Mesenteric fat pad (tissue), 1 donor: ENCODE results near the gene ZFP2. TPM values are rescaled to one million over a fixed set of nuclear protein-coding genes. Genes with fewer than 3 reads are reported as not detected.
"Not testable (repeated sequence)": the region's sequence is repeated elsewhere in the genome, so short reads cannot be mapped to it uniquely, and the experiment has no call there.

Source experiments
- DNase-seq: peaks from one replicate; pipeline ENCODE4 v3.0.0-alpha.2; 2020; ENCODE audit warnings: low spot score
- long read RNA-seq: library from polyadenylated mRNA; unstranded; transcript quantifications from one replicate; pipeline ENCODE4 v2.0.0, GENCODE V29; 2020
- total RNA-seq: library from RNA; stranded (reverse); fragmentation: NEBNext Ultra II Directional; extraction: Animal tissue kit (Norgen Biotek cat#: 25700); gene quantifications from one replicate; pipeline ENCODE4 v1.2.1, GENCODE V29; 2021
- donor health status: DM: yes; HTN: yes; CAD: no.

The ZFP2 gene
- total RNA-seq = 1.3 TPM
- long read RNA-seq, partial matches to known transcripts = 0 of 5 reads
- long read RNA-seq, other reads (novel, unspliced or antisense) = 2 of 5 reads

DNA sequence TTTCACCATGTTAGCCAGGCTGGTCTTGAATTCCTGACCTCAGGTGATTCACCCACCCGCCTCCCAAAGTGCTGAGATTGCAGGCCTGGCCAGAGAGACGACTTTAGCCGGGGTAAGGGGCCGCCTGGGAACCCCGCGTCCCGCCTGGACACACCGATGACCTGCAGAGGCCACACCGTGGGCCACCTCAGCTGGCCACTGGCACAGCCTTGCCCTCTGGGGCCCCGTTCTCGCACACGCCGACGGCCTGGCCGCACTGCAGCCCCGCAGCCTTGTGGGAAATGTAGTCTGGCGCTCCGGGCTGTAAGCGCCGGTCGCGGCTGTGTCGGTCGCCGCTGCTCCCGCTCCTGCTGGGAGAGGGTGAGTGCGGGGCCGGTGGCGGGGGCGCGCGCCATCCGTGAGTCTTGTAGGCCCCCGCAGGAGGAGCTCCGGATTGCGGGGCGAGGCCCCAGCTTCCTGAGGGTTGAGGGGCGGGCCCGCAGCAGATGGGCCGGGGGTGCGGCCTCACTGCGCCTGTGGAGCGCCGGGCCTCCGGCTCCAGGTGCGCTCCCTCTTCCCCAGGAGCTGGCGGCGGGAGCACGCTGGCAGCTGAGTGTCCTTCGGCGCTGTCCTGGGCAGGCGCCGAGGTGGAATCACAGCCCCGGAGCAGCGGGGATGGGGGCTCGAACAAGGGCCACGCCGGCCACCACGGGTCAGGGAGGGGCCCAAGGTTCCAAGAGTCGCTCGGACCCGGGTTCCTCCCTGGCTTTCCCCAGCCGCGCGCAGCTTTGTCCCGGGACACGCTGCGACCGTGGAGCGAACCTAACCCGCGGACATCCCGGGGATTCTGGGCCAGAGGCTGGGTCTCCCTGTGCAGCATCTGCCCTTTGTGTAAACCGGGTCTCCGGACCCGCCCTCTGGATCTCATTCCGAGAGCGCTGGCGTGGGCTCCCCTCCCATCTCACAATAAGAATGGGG, at the start of gene ZFP2:
Gene ZFP2, plus strand, starts transcription at position 299 of the 957 bp plus-strand sequence. CDS start 35,401 bp downstream, outside the sequence.
- no peak for DNase-seq

DNA sequence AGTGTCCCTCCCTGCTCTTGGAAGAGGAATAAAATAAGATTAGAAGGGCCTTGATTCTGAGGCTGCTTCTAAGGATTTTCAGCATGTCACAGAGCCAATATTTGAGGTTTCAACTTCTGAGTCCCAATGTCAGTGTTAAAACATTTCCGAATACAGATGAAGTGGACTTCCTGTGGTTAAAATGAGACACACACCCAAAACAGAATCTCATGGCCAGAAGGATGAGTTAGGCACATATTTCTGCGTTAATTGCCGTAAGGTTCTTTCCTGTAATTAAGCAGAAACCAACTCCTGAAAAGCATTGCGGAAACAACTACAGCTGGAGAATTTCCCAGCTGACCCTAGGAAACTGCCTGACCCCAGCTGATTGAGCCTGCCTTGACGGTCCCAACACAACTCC, 46.4 kb upstream of the ZFP2 start:
- DNase-seq = no peak

DNA sequence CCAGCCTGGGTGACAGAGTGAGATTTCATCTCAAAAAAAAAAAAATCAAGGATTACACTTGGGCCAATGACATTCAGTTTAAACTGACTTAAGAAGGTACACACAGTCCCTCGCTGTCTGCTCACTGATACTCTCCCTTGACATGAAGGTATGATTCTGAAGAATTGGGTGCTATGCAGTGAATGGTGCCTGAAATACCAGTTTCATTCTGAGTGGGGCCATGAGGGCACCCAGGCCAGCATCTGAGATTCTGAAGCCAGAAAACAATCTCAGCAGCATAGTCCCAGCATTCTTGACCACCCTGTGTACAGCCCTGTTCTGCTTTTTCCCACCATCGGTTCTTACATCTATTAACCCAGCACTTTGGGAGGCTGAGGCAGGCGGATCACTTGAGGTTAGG, 43.8 kb upstream of the ZFP2 start:
- no peak for DNase-seq

DNA sequence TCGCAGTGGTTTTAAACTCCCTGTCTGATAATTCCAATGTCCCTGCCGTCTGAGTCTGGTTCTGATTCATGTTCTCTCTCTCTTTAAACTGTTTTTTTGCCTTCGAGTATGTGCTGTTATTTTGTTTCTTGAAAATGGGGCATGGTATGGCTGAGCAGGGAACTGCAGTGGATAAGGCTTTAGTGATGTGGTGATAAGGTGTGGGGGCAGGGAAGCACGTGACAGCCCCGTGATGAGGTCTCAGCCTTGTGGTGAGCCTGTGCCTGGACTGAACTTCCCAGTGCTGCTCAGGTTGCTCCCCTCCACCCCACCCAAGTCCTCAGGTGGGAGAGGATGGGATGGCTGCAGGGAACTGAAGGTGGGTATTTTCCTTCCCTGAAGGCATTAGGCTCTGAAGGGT, 41.4 kb upstream of the ZFP2 start:
- no peak for DNase-seq

- DNase-seq = peak; percentile 96
Observed at GRCh38 chr5:178859625-178860521, 35.8 kb upstream of the ZFP2 start, which contains the start of gene ZNF354B. ZNF354B (plus strand) TSS chr5:178859953; CDS start chr5:178861048, 1,095 bp downstream.

DNA sequence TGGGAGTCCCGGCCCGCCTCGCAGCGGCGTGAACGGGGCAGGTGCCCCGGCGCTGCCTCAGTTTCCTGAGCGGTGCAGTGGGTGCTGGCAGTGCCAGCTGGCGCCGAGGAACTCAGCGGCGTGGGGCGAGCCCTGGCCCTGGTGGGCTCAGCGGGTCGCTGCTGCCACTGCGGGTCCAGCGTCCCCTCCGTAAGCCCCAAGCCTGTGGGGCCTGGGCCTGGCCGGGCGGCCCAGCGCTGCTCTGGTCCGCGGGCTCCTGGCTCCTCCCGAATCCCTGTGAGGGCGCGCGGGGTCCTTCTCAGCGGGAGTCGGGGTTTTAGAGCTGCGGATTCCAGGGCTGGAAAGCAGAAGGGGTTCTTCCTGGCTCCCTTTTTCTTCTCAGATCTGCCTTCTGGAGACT, 35.1 kb upstream of the ZFP2 start:
- DNase-seq = not testable (repeated sequence)

GRCh38 chr5:178861627-178862026, 34.1 kb upstream of the ZFP2 start:
- DNase-seq = no peak

- no peak for DNase-seq
Observed at GRCh38 chr5:178866946-178867345, 28.8 kb upstream of the ZFP2 start.

DNA sequence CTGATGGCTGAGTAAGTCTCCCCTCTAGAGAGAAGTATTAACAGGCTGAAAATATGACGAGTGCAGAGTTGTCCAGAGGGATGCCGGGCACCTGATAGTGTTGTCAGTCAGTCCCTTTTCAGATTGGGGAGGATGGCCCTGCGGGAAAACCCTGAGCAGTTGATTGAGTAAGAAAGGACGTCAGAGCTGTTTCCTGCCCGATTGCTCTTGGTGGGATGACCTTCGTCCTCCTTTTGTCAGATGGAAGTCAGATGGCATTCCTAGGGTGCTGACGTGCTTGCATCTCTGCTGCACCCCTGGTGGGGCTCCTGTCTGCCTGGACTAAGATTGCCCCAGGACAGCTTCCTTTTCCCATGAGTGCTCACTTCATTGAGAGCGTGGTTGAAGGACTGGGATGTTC, 26.1 kb upstream of the ZFP2 start:
- no peak for DNase-seq

DNA sequence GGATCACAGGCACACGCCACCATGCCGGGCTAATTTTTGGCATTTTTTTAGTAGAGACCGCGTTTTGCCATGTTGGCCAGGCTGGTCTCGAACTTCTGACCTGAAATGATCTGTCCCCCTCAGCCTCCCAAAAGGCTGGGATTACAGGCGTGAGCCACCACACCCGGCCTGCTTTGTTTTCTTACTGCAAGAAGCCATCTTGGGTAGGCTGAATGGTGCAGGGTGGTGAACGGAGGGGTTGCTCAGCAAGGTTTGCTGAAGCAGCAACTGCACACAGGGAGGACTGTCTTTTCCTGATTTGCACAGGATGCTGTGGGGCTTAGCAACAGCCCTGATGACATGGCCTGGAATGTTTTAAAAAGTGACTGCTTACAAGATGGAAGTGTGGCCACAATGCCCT, 25.3 kb upstream of the ZFP2 start:
- DNase-seq = no peak

- DNase-seq = no peak
Observed at GRCh38 chr5:178872302-178872701, 23.4 kb upstream of the ZFP2 start.

GRCh38 chr5:178883115-178883694, 12.5 kb upstream of the ZFP2 start:
- DNase-seq = not testable (repeated sequence)

DNA sequence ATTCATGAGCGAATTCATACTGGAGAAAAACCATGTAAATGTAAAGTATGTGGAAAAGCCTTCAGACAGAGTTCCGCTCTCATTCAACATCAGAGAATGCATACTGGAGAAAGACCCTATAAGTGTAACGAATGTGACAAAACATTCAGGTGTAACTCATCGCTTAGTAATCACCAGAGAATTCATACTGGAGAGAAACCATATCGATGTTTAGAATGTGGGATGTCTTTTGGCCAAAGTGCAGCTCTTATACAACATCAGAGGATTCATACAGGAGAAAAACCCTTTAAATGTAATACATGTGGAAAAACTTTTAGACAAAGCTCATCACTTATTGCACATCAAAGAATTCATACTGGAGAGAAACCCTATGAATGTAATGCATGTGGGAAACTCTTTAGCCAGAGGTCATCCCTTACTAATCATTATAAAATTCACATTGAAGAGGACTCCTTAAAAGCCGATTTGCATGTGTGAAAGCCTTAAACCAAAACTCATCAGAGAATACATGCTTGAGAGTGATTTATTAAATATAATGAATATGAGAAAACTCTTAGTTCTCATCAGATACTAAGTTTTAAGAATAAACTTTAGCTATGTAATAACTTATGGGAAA, 11.8 kb upstream of the ZFP2 start:
- DNase-seq = no peak

DNA sequence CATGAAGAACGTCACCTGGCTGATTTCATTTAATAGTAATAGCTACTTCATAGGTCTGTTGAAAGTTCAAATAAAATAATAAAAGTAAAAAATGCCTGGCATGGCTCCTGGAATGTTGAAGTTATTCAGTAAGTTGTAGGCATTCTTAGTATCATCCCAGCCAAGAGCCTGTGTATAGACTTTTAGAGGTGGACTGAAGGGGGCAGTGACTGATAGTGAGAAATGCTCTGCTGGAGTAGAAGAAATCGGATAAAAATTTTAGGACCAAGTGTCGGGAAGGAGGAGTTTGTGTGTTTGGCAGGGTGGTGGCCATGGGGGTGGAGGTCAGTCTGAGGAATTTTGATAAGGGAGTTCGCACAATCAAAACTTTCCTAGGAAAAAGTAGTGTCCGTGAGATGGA, 3.6 kb downstream of the ZFP2 start:
- no peak for DNase-seq

GRCh38 chr5:178902849-178903248, 7.1 kb downstream of the ZFP2 start:
- no peak for DNase-seq

DNA sequence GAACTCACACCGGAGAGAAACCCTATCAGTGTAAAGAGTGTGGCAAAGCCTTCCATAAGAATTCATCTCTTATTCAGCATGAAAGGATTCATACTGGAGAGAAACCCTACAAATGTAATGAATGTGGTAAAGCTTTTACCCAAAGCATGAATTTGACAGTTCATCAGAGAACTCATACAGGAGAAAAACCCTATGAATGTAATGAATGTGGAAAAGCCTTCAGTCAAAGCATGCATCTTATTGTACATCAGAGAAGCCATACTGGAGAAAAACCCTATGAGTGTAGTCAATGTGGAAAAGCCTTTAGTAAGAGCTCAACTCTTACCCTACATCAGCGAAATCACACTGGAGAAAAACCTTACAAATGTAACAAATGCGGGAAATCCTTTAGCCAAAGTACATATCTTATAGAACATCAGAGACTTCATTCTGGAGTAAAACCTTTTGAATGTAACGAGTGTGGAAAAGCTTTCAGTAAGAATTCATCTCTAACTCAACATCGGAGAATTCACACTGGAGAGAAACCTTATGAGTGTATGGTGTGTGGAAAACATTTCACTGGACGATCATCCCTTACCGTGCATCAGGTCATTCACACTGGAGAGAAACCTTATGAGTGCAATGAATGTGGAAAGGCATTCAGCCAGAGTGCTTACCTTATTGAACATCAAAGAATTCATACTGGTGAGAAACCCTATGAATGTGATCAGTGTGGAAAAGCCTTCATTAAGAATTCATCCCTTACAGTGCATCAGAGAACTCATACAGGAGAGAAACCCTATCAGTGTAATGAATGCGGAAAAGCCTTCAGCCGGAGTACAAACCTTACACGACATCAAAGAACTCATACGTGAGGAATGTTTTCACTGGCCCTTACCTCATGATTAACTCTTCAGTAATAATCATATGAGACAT, 36.4 kb downstream of the ZFP2 start:
- DNase-seq = no peak

DNA sequence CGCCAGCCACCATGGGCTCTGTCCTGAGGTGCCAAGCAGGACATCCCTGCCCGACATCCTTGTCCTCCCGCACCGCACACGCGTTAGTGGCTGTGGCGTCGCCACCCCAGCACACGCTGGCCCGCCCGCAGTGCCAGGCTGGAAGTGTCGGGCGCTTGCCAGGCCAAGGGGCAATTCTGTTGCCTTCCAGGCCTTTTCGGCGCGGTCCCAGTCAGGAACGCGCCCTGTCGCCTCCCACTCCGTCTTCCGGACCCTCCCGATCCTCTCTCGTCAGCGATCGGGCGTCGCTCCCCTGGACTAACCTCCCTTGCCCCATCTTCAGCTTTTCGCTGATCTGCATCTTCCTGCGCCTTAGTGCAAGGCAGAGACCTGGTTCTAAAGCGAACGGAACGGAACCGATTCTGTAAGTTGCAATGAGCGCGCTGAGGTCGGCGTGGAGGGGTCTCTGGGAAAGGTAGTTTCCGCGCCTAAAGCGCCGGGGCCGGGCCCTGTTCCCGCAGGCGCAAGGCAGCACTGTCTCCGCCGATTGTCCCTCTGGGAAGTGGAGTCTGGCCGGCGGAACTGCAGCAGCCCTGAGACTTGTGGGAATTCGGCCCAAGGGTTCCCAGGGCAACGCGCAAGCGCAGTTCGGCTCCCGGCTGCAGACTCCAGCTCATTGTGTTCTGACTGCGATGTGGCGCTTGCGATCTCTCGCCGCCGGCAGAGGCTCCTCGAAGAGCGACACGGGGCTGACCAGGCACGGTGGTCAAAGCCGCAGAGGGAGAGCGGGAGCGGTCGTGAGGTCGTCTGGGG, 45.1 kb downstream of the ZFP2 start, which contains the start of gene ZNF454:
Gene ZNF454, plus strand, starts transcription at position 630 of the 792 bp plus-strand sequence. CDS start 1,594 bp downstream, outside the sequence.
- peak; percentile 93 for DNase-seq

GRCh38 chr5:178941361-178941760, 45.6 kb downstream of the ZFP2 start:
- no peak for DNase-seq
